Measurements from ENCODE around the gene SEC14L3.

DNA sequence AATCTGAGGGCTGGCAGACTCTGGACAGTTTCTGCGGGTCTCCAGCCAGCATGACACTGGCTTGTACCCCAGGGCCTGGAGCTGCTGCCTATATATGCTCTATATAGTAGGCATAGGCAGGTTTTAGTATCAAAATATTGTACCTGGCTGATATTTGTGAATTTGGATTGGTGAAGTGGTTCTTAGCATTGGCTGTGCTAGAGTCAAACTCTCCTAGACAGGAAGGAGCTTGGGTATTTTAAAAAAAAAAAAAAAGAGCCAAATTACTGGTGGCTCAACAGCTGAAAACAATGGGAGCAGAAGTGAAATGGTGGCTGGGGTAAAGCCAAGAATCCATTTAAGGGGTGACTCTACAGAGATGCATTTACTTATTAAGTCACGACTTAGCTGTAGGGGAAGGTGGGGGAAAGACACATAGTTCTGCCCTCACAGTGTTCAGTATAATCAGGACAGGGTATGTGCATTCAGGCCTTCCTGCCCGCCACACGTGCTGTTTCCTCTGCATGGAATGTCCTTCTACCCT lies 57.2 kb downstream of the SEC14L3 start:
- TF ChIP-seq EZH2phosphoT487 (IDR thresholded peaks at IDR 0.05; ENCODE audit: insufficient read depth, low read depth) (no peak), EZH2 (IDR thresholded peaks at IDR 0.05; ENCODE audit: insufficient read depth, poor library complexity, severe bottlenecking) (no peak)

Data from GM23248 (cell line).